ENCODE measurements around the gene PLA2G4B.
A peak's percentile ranks its signal among the peaks of the same experiment; 100 is the strongest.
"Not testable (repeated sequence)": the region's sequence is repeated elsewhere in the genome, so short reads cannot be mapped to it uniquely, and the experiment has no call there.

The PLA2G4B gene

GRCh38 chr15:41824062-41824745 lies 14.4 kb upstream of the PLA2G4B start:
- H3K4me3 ChIP-seq (ENCODE audit: low read depth, low read length), result no peak overlapping the region
- DNase-seq (ENCODE audit: low read depth), result no peak

GRCh38 chr15:41825145-41825544 lies 13.5 kb upstream of the PLA2G4B start:
- no peak overlapping the region for H3K4me3 ChIP-seq (ENCODE audit: low read depth, low read length)
- no peak for DNase-seq (ENCODE audit: low read depth)

GRCh38 chr15:41825572-41826535 lies 12.8 kb upstream of the PLA2G4B start:
- no peak overlapping the region for H3K4me3 ChIP-seq (ENCODE audit: low read depth, low read length)
- DNase-seq (ENCODE audit: low read depth), result no peak

GRCh38 chr15:41827290-41827879 lies 11.3 kb upstream of the PLA2G4B start:
- DNase-seq (ENCODE audit: low read depth), result no peak
- H3K4me3 ChIP-seq (ENCODE audit: low read depth, low read length), result peak overlapping the region; percentile 84

- peak; percentile 56 for DNase-seq (ENCODE audit: low read depth)
- H3K4me3 ChIP-seq (ENCODE audit: low read depth, low read length), result peak within 1 kb of the TSS; percentile 84
Measured at GRCh38 chr15:41827880-41828806, 10.5 kb upstream of the PLA2G4B start, which contains the start of gene JMJD7. TSS of gene JMJD7 (plus strand) at chr15:41828092. CDS start at chr15:41828125, 33 bp downstream.

- DNase-seq (ENCODE audit: low read depth), result no peak
- H3K4me3 ChIP-seq (ENCODE audit: low read depth, low read length), result peak overlapping the region; percentile 84
Measured at GRCh38 chr15:41828807-41829141, 9.9 kb upstream of the PLA2G4B start.

- no peak overlapping the region for H3K4me3 ChIP-seq (ENCODE audit: low read depth, low read length)
- DNase-seq (ENCODE audit: low read depth), result no peak
Measured at GRCh38 chr15:41829959-41830646, 8.5 kb upstream of the PLA2G4B start.

- not testable (repeated sequence) for H3K4me3 ChIP-seq (ENCODE audit: low read depth, low read length); DNase-seq (ENCODE audit: low read depth)
Measured at GRCh38 chr15:41831291-41831690, 7.4 kb upstream of the PLA2G4B start.

- H3K4me3 ChIP-seq (ENCODE audit: low read depth, low read length), result no peak overlapping the region
- no peak for DNase-seq (ENCODE audit: low read depth)
Measured at GRCh38 chr15:41832208-41832607, 6.4 kb upstream of the PLA2G4B start.

GRCh38 chr15:41832875-41833274 lies 5.8 kb upstream of the PLA2G4B start:
- no peak for DNase-seq (ENCODE audit: low read depth)
- no peak overlapping the region for H3K4me3 ChIP-seq (ENCODE audit: low read depth, low read length)

- no peak overlapping the region for H3K4me3 ChIP-seq (ENCODE audit: low read depth, low read length)
- DNase-seq (ENCODE audit: low read depth), result no peak
Measured at GRCh38 chr15:41834096-41834495, 4.6 kb upstream of the PLA2G4B start.

- no peak overlapping the region for H3K4me3 ChIP-seq (ENCODE audit: low read depth, low read length)
- DNase-seq (ENCODE audit: low read depth), result no peak
Measured at GRCh38 chr15:41836073-41836472, 2.6 kb upstream of the PLA2G4B start.

- no peak overlapping the region for H3K4me3 ChIP-seq (ENCODE audit: low read depth, low read length)
Measured at GRCh38 chr15:41836713-41837454, 1.8 kb upstream of the PLA2G4B start.

GRCh38 chr15:41839781-41840491 lies 1.3 kb downstream of the PLA2G4B start:
- H3K4me3 ChIP-seq (ENCODE audit: low read depth, low read length), result no peak overlapping the region
- no peak for DNase-seq (ENCODE audit: low read depth)

More at GRCh38 chr15:41836713-41837454, 1.8 kb upstream of the PLA2G4B start:
- DNase-seq (ENCODE audit: low read depth), result no peak

GRCh38 chr15:41840673-41841072 lies 2.0 kb downstream of the PLA2G4B start:
- no peak overlapping the region for H3K4me3 ChIP-seq (ENCODE audit: low read depth, low read length)
- no peak for DNase-seq (ENCODE audit: low read depth)

GRCh38 chr15:41841131-41841530 lies 2.5 kb downstream of the PLA2G4B start:
- no peak overlapping the region for H3K4me3 ChIP-seq (ENCODE audit: low read depth, low read length)
- DNase-seq (ENCODE audit: low read depth), result no peak

- no peak overlapping the region for H3K4me3 ChIP-seq (ENCODE audit: low read depth, low read length)
- DNase-seq (ENCODE audit: low read depth), result no peak
Measured at GRCh38 chr15:41842229-41842628, 3.6 kb downstream of the PLA2G4B start.
